Activated CD8-positive, alpha-beta memory T cell treated with anti-CD3 and anti-CD28 coated beads, Interleukin-2, amount 50 U/mL, for 1 hour (primary cell): ENCODE data around the gene CPA2.

Experiments
- DNase-seq: peaks from one replicate; pipeline ENCODE4 v3.0.0-alpha.2; 2020; ENCODE audit errors: extremely low read depth

CPA2 gene

GRCh38 chr7:130254555-130254954 lies 12.1 kb upstream of the CPA2 start:
- DNase-seq: no peak

GRCh38 chr7:130256704-130257103 lies 10.0 kb upstream of the CPA2 start:
- no peak for DNase-seq

- DNase-seq: no peak
Observed at GRCh38 chr7:130258494-130259078, 8.1 kb upstream of the CPA2 start.

GRCh38 chr7:130262448-130262847 lies 4.2 kb upstream of the CPA2 start:
- no peak for DNase-seq

- DNase-seq: no peak
Observed at GRCh38 chr7:130263130-130263529, 3.5 kb upstream of the CPA2 start.

GRCh38 chr7:130266961-130267321 lies 278 bp downstream of the CPA2 start:
- no peak for DNase-seq

GRCh38 chr7:130268463-130269317 lies 2.0 kb downstream of the CPA2 start:
- no peak for DNase-seq

- no peak for DNase-seq
Observed at GRCh38 chr7:130269318-130269694, 2.6 kb downstream of the CPA2 start.

GRCh38 chr7:130270947-130271800 lies 4.5 kb downstream of the CPA2 start:
- DNase-seq: no peak

- no peak for DNase-seq
Observed at GRCh38 chr7:130272381-130273080, 5.9 kb downstream of the CPA2 start.

- no peak for DNase-seq
Observed at GRCh38 chr7:130273081-130273932, 6.6 kb downstream of the CPA2 start.

- no peak for DNase-seq
Observed at GRCh38 chr7:130273933-130274255, 7.2 kb downstream of the CPA2 start.

- no peak for DNase-seq
Observed at GRCh38 chr7:130274296-130274695, 7.6 kb downstream of the CPA2 start.

- DNase-seq: no peak
Observed at GRCh38 chr7:130274983-130275591, 8.4 kb downstream of the CPA2 start.

- no peak for DNase-seq
Observed at GRCh38 chr7:130275826-130276297, 9.2 kb downstream of the CPA2 start.

- DNase-seq: no peak
Observed at GRCh38 chr7:130276796-130277762, 10.4 kb downstream of the CPA2 start.

GRCh38 chr7:130277763-130278643 lies 11.3 kb downstream of the CPA2 start:
- no peak for DNase-seq

- no peak for DNase-seq
Observed at GRCh38 chr7:130278860-130279259, 12.2 kb downstream of the CPA2 start.
